ENCODE data around the gene CCR7.

- TF ChIP-seq CTCF (IDR thresholded peaks at IDR 0.05 in 8 of 11, conservative IDR thresholded peaks at IDR 0.05 in 3 of 11) (no peak), POLR2AphosphoS5 (IDR thresholded peaks at IDR 0.05) (peak in 1 of 3 donors; percentile 18), POLR2A (IDR thresholded peaks at IDR 0.05) (no peak)
Measured at GRCh38 chr17:40557531-40558299, 7.6 kb downstream of the CCR7 start.

Measured in spleen (tissue), 7 donors.